Embryonic facial prominence (tissue), 1 donor: Measurements from ENCODE around the gene CDK11B.
"Not testable (repeated sequence)": the region's sequence is repeated elsewhere in the genome, so short reads cannot be mapped to it uniquely, and the experiment has no call there.

Source experiments
- DNase-seq: peaks from one replicate; pipeline ENCODE4 v3.0.0-alpha.2; 2016; ENCODE audit errors: extremely low spot score

Gene CDK11B

GRCh38 chr1:1662392-1662791 lies 3.6 kb upstream of the CDK11B start:
- DNase-seq: not testable (repeated sequence)

- DNase-seq: not testable (repeated sequence)
Measured at GRCh38 chr1:1648265-1648664, 10.5 kb downstream of the CDK11B start.

GRCh38 chr1:1647567-1648241 lies 11.1 kb downstream of the CDK11B start:
- not testable (repeated sequence) for DNase-seq

- not testable (repeated sequence) for DNase-seq
Measured at GRCh38 chr1:1646326-1646725, 12.5 kb downstream of the CDK11B start.

- not testable (repeated sequence) for DNase-seq
Measured at GRCh38 chr1:1640711-1641461, 17.9 kb downstream of the CDK11B start.

GRCh38 chr1:1640081-1640480 lies 18.7 kb downstream of the CDK11B start:
- DNase-seq: not testable (repeated sequence)

GRCh38 chr1:1639368-1639767 lies 19.4 kb downstream of the CDK11B start:
- DNase-seq: not testable (repeated sequence)

- not testable (repeated sequence) for DNase-seq
Measured at GRCh38 chr1:1638528-1638927, 20.3 kb downstream of the CDK11B start.

GRCh38 chr1:1637479-1637875 lies 21.3 kb downstream of the CDK11B start:
- not testable (repeated sequence) for DNase-seq

- not testable (repeated sequence) for DNase-seq
Measured at GRCh38 chr1:1636621-1637478, 22.0 kb downstream of the CDK11B start.

- DNase-seq: not testable (repeated sequence)
Measured at GRCh38 chr1:1634613-1635012, 24.2 kb downstream of the CDK11B start.

- not testable (repeated sequence) for DNase-seq
Measured at GRCh38 chr1:1633409-1633808, 25.4 kb downstream of the CDK11B start.

GRCh38 chr1:1631782-1632420 lies 26.9 kb downstream of the CDK11B start, which contains the start of gene MMP23B:
Gene MMP23B (plus strand): TSS chr1:1632173. CDS start chr1:1632219, 46 bp downstream.
- DNase-seq: no peak

GRCh38 chr1:1630965-1631781 lies 27.6 kb downstream of the CDK11B start:
- DNase-seq: no peak

- DNase-seq: peak; percentile 68
Measured at GRCh38 chr1:1630191-1630964, 28.4 kb downstream of the CDK11B start.

- DNase-seq: no peak
Measured at GRCh38 chr1:1629430-1630190, 29.2 kb downstream of the CDK11B start.

GRCh38 chr1:1628754-1629429 lies 29.9 kb downstream of the CDK11B start:
- no peak for DNase-seq
